ENCODE data around the gene PXMP4. TPM values are rescaled to one million over a fixed set of nuclear protein-coding genes. Genes with fewer than 3 reads are reported as not detected.

PXMP4 gene
- total and polyA plus RNA-seq, 9 of the 15 experiments (the other 6 are each of a cell fraction or from before 2014, with no cell fraction given): 4.8 to 29.1 (median 6.8) TPM

GRCh38 chr20:33688938-33689424 lies 31.1 kb downstream of the PXMP4 start (continued):
- TF ChIP-seq ZBTB11 (CRISPR knock-in tag; IDR thresholded peaks at IDR 0.05): peak in 1 of 3 experiments; percentile 54; a peak in 1 of 6 replicates
- no peak for TF ChIP-seq ZNF699 (CRISPR knock-in tag; IDR thresholded peaks at IDR 0.05; ENCODE audit: insufficient replicate concordance)
- no peak for TF ChIP-seq RBM34 (IDR thresholded peaks at IDR 0.05; ENCODE audit: borderline replicate concordance, insufficient read depth, low read length)
- peak; percentile 81 for TF ChIP-seq POLR2AphosphoS5 (IDR thresholded peaks at IDR 0.05; ENCODE audit: control insufficient read depth, insufficient read depth, low read depth, low read length)
- no peak for TF ChIP-seq NFYB (IDR thresholded peaks at IDR 0.05; ENCODE audit: extremely low read depth, insufficient read length)
- no peak for TF ChIP-seq MIER1 (IDR thresholded peaks at IDR 0.05; ENCODE audit: low read depth)
- TF ChIP-seq MCM7 (IDR thresholded peaks at IDR 0.05): no peak
- no peak for TF ChIP-seq HOMEZ (CRISPR knock-in tag; IDR thresholded peaks at IDR 0.05)
- TF ChIP-seq ADNP (tag; IDR thresholded peaks at IDR 0.05): peak; percentile 93
- no peak for TF ChIP-seq TCF7L2 (IDR thresholded peaks at IDR 0.05; ENCODE audit: low read depth, low read length)
- no peak for TF ChIP-seq ZNF3 (CRISPR knock-in tag; IDR thresholded peaks at IDR 0.05)
- TF ChIP-seq FOXM1 (IDR thresholded peaks at IDR 0.05; ENCODE audit: low read depth): peak; percentile 84
- TF ChIP-seq FOXM1 (CRISPR knock-in tag; IDR thresholded peaks at IDR 0.05; ENCODE audit: low read depth): no peak
- peak; percentile 89 for TF ChIP-seq KLF16 (IDR thresholded peaks at IDR 0.05)
- TF ChIP-seq ZBTB33 (CRISPR knock-in tag; IDR thresholded peaks at IDR 0.05): 0 out of 2 replicates have a peak, but pooled peaks have one; percentile 24
- TF ChIP-seq TBL1XR1 (IDR thresholded peaks at IDR 0.05; ENCODE audit: low read length in 2 of 2): peak; percentile 32 to 94; a peak in 2 of 4 replicates
- TF ChIP-seq CREBBP (IDR thresholded peaks at IDR 0.05; ENCODE audit: low read depth, low read length): no peak
- no peak for TF ChIP-seq HOXB6 (CRISPR knock-in tag; IDR thresholded peaks at IDR 0.05; ENCODE audit: borderline replicate concordance)
- no peak for TF ChIP-seq TRIM28 (IDR thresholded peaks at IDR 0.05)
- peak; percentile 90; the same call in 1 of the 2 replicates for TF ChIP-seq SMARCA5 (IDR thresholded peaks at IDR 0.05)
- TF ChIP-seq ZNF384 (IDR thresholded peaks at IDR 0.05; ENCODE audit: low read depth, low read length): peak; percentile 48; the same call in 1 of the 2 replicates
- TF ChIP-seq SRSF3 (IDR thresholded peaks at IDR 0.05; ENCODE audit: insufficient read depth, low read length): no peak
